Right lobe of liver (tissue), 6 donors: ENCODE measurements around the gene EBP. TPM values are rescaled to one million over a fixed set of nuclear protein-coding genes. Genes with fewer than 3 reads are reported as not detected.

ENCODE experiments used
- ATAC-seq, 4 donors: fragments of 200-7000 bp; cut with Tn5 transposase; one replicate each; pipeline ENCODE4 v1.9.1; 2020; ENCODE audit warnings: mild to moderate bottlenecking in 4 of 4, moderate library complexity in 4 of 4
- DNase-seq, 3 donors: peaks; one replicate each; pipeline ENCODE4 v3.0.0-alpha.2; 2020
- H3K27ac ChIP-seq, 3 donors: fragments of 200-600 bp; one replicate each; pipeline ENCODE4 v1.8.0; 2022
- H3K27me3 ChIP-seq, 2 donors: fragments of 200-600 bp; one replicate each; pipeline ENCODE4 v1.8.0; 2022
- H3K36me3 ChIP-seq, 4 donors: fragments of 200-600 bp; sonication (generic) in 1 of 4; one replicate each; pipeline versions ENCODE4 v1.5.1 to v1.8.0; 2017 to 2022; ENCODE audit warnings: control low read depth in 1 of 4
- H3K4me1 ChIP-seq, 4 donors: fragments of 200-600 bp; sonication (generic) in 1 of 4; one replicate each; pipeline versions ENCODE4 v1.5.1 to v1.8.0; 2017 to 2022; ENCODE audit warnings: control low read depth in 1 of 4
- H3K4me3 ChIP-seq, 3 donors: fragments of 200-600 bp; one replicate each; pipeline ENCODE4 v1.8.0; 2022
- H3K9me3 ChIP-seq, 4 donors: fragments of 200-600 bp; sonication (generic) in 1 of 4; one replicate each; pipeline versions ENCODE4 v1.5.1 to v1.8.0; 2017 to 2022; ENCODE audit warnings: control low read depth in 1 of 4
- CTCF ChIP-seq, 4 donors: fragments of 200-600 bp in 3 of 4; fragments of 450-650 bp in 1 of 4; IDR thresholded peaks; one replicate each; pipeline versions ENCODE4 v1.5.1 to v1.8.0; 2016 to 2022; ENCODE audit warnings: antibody characterized with exemption in 4 of 4, mild to moderate bottlenecking in 2 of 4
- POLR2A ChIP-seq: fragments of 450-650 bp; IDR thresholded peaks from one replicate; pipeline ENCODE4 v1.6.1; 2017; ENCODE audit warnings: antibody characterized with exemption, mild to moderate bottlenecking
- WGBS: methylation state at CpG from one replicate; pipeline ENCODE4 v1.1.6; 2018; ENCODE audit warnings: low coverage, low lambda C conversion rate; ENCODE audit not compliant: insufficient coverage; ENCODE audit errors: missing lambda C conversion rate; 5-methylcytosine and 5-hydroxymethylcytosine counted together
- intact Hi-C, 2 donors: fragments of 100-400 bp; cut with DNase I; formaldehyde crosslinking; loops; one replicate each; pipeline versions ENCODE4 v1.11.2 to v1.14.1; 2022
- total RNA-seq, 6 experiments: library from RNA; depleted of rRNA in 2 of 6; stranded (reverse); fragments of >200 nt in 2 of 6; fragmentation: NEBNext Ultra II Directional in 3 of 6; extraction: Animal tissue kit (Norgen Biotek cat#: 25700) in 3 of 6; gene quantifications; one replicate each; pipeline versions ENCODE4 v1.1.0 to v1.2.4, GENCODE V29; 2016 to 2023
- donor health status: DM: no; HTN: yes; CAD: no.
- donor health status: DM: no; HTN: no; CAD: no.
- donor health status: DM: no; HTN: no; CAD: no.
- donor health status: DM: no; HTN: yes; CAD: no.
- donor health status: DM: no; HTN: yes; CAD: no.

Gene EBP
- total RNA-seq, 6 experiments from 2014 or later, result 150 to 276 (median 225) TPM

GRCh38 chrX:48505481-48505880 is 16.1 kb upstream of the EBP start:
- TF ChIP-seq POLR2A, result no peak
- TF ChIP-seq CTCF (IDR thresholded peaks at IDR 0.05), result no peak
- no peak overlapping the region for H3K27ac ChIP-seq
- DNase-seq, result no peak
- no peaks in the 10 kb centered on the region for H3K4me1 ChIP-seq
- no peaks in the 10 kb centered on the region for H3K27me3 ChIP-seq
- no peaks in the 10 kb centered on the region for H3K9me3 ChIP-seq
- peak in 3 of 4 donors; percentile 29 to 59 (median 49) for ATAC-seq
- intact Hi-C loops, result no loop called here
- WGBS, result 54% methylated on average over 5 of the region's 5 CpGs
- H3K36me3 ChIP-seq, result no peaks in the 10 kb centered on the region
- no peak overlapping the region for H3K4me3 ChIP-seq

- H3K4me1 ChIP-seq, result no peaks in the 10 kb centered on the region
- DNase-seq (no peak), ATAC-seq (no peak)
- no peak overlapping the region for H3K27ac ChIP-seq
- H3K4me3 ChIP-seq, result no peak overlapping the region
- TF ChIP-seq CTCF (IDR thresholded peaks at IDR 0.05) (no peak), POLR2A (no peak)
- no peaks in the 10 kb centered on the region for H3K9me3 ChIP-seq
- intact Hi-C loops, result no loop called here
- no peaks in the 10 kb centered on the region for H3K36me3 ChIP-seq
- WGBS, result 58% methylated on average over 5 of the region's 5 CpGs
- no peaks in the 10 kb centered on the region for H3K27me3 ChIP-seq
Observed at GRCh38 chrX:48507246-48507645, 14.4 kb upstream of the EBP start.

GRCh38 chrX:48508400-48509244 is 13.0 kb upstream of the EBP start, which contains the start of gene PORCN:
Gene PORCN (plus strand): TSS chrX:48508992. CDS start chrX:48509821, 829 bp downstream.
- Histone ChIP-seq H3K27me3 (no peaks in the 10 kb centered on the region), H3K27ac (peak within 1 kb of the TSS in 2 of 3 donors; percentile 5 to 40), H3K4me3 (peak within 1 kb of the TSS; percentile 49 to 67 (median 65)), H3K9me3 (no peaks in the 10 kb centered on the region), H3K4me1 (no peaks in the 10 kb centered on the region), H3K36me3 (no peaks in the 10 kb centered on the region)
- 36% methylated on average over 13 of the region's 65 CpGs for WGBS
- peak; percentile 92 to 95 (median 93) for ATAC-seq
- TF ChIP-seq POLR2A (peak; percentile 38), CTCF (IDR thresholded peaks at IDR 0.05) (no peak)
- intact Hi-C loops, result no loop called here
- DNase-seq, result peak; percentile 84 to 88 (median 86)

- Histone ChIP-seq H3K4me3 (peak overlapping the region; percentile 49 to 67 (median 65)), H3K9me3 (no peaks in the 10 kb centered on the region), H3K27me3 (no peaks in the 10 kb centered on the region), H3K4me1 (no peaks in the 10 kb centered on the region), H3K36me3 (no peaks in the 10 kb centered on the region), H3K27ac (peak overlapping the region in 1 of 3 donors; percentile 11)
- TF ChIP-seq CTCF (IDR thresholded peaks at IDR 0.05) (no peak), POLR2A (no peak)
- whole genome bisulfite sequencing, result 53% methylated on average over 4 of the region's 16 CpGs
- ATAC-seq, result no peak
- intact Hi-C loops, result no loop called here
- DNase-seq, result no peak
Observed at GRCh38 chrX:48509245-48509590, 12.4 kb upstream of the EBP start.
